HG02623 (cell line): ENCODE data around the gene UPK3BL2.
"Not testable (repeated sequence)": the region's sequence is repeated elsewhere in the genome, so short reads cannot be mapped to it uniquely, and the experiment has no call there.

Source experiments
- ATAC-seq: cut with Tn5 transposase; IDR thresholded peaks from one replicate; pipeline ENCODE4 v1.9.1; 2021; ENCODE audit warnings: moderate library complexity; ENCODE audit not compliant: unreplicated experiment

Gene UPK3BL2

DNA sequence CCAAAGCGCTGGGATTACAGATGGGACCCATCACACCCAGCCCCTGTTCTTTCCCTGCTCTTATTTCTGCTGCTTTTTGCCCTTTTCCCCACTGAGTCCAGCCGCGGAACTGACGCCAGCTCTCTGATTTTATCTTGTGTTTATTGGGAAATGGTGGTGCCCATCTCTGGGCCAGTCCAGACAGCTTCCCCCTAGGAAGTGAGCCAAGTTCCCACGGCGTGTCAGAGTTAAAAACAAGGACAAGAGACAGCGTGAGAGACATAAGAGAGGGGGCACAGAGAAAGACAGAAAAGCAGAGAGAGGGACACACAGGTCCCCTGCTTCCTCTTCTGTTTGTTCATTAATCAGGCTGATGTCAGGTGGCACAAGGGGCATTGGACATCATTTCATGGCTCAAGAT, 11.9 kb downstream of the UPK3BL2 start:
- ATAC-seq: not testable (repeated sequence)

DNA sequence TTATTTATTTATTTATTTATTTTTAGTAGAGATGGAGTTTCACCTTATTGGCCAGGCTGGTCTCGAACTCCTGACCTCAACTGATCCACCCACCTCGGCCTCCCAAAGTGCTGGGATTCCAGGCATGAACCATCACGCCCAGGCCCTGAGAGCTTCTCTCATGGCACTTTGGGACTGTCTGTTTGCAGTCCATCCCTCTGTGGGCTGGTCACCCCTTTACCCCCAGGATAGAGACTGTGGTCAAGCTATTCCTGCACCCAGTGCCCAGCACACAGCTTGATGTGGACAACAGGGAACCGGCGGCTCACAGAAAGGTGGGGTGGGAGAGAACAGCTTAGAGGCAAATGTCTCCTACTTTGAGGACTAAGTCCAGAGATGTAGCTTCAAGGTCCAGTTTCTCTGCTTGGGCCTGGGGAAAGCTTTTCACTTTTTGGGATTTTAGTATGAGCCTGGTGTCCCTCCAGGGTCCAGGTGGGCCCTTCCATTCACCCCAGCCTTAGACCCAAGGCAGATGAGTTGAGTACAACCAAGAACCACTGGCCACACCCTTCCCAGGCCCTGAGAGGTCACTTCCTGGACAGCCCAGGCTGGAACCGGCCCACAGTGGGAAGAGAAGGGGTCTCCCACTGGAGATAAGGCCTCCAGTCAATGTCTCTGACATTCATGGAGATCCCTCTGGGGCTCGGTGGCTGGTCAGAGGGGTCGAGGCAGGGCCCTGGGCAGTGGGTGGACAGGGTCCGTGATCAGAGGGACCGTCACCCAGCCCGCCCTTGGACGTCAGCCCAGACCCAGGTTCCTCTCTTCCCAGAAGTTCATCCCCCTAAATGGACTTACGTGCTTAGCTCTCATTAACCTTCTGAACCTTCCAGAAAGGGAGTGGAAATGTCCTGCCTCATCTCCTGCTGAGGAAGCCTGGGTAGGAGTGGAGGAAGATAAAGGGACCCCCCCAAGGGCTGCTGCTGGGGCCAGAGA, 15.4 kb downstream of the UPK3BL2 start:
- ATAC-seq: not testable (repeated sequence)

DNA sequence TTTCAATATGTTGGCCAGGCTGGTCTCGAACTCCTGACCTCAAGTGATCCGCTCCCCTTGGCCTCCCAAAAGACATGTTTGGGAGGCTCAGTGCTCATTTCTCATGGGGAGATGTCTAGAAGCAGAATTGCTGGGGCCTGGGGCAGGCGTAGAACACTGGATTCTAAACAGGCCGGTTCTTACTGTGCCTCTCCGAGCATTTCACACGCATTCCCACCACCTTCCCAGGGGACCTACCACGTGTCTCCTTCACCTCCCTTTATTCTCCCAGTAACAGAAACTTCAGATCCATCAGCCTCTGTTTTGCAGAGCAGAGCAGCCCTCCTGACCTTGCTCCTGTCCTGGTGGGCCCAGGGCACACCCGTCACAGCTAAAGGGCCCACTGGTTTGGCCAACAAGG, 16.3 kb downstream of the UPK3BL2 start:
- ATAC-seq: not testable (repeated sequence)

DNA sequence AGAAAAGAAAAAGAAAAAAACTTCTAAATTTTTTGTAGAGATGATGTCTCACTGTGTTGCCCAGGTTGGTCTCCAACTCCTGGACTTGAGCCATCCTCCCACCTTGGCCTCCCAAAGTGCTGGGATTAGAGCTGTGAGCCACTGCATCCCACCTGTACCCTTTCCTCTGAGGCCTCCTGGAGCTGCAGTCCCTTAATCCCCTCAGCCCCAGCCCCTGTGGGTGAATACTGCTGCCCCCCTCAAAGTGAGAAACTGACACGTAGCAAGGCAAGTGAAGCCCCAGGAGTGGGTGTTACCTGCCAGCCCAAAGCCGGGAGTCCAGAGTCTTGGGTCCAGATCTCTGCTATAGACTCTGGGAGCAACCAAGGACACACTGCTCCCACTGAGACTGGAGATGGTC, 18.7 kb downstream of the UPK3BL2 start:
- not testable (repeated sequence) for ATAC-seq

DNA sequence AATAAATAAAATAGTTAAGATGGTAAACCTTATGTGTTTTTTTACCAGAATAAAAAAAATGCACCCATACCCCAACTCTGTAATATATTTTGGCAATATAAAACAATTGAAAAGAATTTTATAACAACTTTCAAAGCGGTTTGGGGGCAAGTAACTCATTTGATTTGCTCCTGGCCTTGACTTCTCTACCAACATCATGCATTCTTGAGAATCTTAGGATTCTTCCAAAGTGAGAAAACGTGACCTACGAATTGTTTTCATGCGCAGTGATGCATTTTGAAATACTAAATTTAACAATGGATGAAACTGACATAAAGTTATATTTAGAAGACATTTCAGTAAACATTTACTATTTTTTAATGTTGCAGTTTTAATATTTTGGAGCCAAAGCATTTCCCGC, 22.7 kb downstream of the UPK3BL2 start:
- ATAC-seq: not testable (repeated sequence)

DNA sequence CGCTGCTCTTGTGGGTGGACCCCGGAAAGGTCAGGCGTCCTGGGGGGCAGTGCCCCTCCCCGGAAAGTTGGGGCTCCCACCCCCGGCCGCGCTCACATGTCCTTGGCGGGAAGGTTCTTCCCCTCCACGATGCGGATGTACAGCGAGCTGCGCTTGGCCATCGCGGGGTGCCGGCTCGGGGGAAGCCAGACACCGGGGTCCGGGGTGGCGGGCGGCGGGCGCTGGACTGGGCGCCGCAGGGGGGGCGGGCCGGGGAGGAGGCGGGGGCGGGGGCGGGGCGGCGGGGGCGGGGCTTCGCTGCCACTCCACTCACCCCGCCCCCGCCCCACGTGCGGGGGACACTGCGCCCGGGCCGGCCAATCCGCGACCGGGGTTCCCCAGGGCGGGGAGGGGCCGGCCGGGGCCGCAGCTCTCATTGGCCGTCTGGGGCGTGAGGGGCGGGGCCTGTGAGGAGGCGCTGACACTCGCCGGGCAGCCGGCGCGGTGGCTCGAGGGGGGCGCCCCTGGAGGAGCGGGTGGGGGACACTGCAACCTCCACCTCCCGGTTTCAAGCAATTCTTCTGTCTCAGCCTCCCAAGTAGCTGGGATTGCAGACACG, 25.8 kb downstream of the UPK3BL2 start, which contains the start of gene RASA4B:
Gene RASA4B, minus strand, starts transcription at position 228 of the 598 bp plus-strand sequence. Its CDS starts 67 bp downstream, at position 161.
- ATAC-seq: peak; percentile 74

DNA sequence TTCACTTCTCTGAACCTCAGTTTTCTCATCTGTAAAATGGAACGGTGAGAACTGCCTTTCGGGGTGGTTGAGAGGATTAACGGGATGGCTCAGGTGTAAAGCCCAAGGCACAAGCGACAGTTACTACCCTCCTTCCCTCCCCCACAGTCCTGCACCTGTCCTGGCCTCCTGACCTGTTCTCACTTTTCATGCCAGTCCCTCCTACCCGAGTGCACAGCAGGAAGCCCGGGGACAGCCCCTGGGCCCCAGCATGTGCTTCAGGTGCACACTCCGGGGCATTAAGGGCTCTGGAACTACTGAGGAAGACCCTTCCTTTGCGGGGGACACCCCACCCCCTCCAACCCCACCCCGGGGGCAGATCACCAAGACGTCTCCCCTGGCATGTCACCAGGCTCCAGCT, 26.5 kb downstream of the UPK3BL2 start:
- not testable (repeated sequence) for ATAC-seq

DNA sequence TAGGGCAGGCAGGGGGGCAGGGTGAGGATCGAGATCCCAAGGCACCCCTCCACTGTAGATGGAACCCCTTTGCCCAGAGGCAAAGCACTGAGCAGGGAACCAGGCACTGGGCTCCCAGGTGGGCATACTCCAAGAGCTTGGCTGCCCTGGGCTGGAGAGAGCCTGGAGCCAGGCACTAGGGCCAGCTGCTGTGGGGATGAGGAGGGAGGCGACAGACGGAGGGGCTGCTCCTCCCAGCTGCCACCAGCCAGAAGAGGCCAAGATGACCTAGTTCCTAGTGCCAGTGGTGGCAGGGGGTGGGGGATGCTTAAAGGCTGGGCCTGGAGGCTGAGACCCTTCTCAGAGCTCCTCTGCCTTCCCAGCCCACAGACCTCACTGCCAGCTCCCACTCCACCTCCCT, 27.6 kb downstream of the UPK3BL2 start:
- ATAC-seq: not testable (repeated sequence)

DNA sequence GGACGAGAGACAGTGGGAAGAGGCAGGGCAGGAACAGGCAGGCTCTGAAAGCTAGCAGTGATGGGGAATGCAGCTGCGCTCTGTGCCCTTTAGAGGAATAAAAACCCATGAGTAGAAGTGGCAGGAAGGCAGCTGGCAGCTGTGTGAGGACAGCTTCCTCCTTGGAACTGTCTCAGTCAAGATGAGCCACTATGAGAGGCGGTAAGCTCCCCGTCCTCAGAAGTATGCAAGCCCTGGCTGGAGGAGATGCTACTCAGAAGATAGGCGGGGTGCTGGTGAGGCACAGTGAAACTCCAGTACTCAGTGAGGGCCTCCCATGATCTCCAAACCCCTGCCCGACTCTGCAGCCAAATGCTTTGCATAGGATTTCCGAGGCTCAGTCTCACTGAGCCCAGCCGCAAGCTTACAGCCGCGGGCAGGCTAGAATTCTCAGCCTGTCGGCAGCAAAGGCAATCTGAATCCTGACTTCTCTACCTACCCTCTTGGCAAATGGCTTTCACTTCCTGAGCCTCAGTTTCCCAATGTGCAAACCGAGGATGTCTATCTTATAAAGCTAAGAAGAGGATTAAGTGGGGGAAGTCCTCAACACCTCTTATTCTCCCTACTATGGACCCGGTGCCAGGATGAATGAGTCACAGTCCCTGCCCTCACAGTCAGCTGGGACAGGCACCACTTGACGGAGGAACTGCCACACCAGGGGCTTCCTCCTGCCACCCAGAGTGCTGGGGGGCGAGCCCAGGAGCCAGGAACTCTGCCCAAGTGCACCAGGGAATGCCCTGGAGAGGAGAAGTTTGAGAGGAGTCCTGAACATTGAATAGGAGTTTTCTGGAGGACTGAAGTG, 28.4 kb downstream of the UPK3BL2 start:
- peak; percentile 63 for ATAC-seq

DNA sequence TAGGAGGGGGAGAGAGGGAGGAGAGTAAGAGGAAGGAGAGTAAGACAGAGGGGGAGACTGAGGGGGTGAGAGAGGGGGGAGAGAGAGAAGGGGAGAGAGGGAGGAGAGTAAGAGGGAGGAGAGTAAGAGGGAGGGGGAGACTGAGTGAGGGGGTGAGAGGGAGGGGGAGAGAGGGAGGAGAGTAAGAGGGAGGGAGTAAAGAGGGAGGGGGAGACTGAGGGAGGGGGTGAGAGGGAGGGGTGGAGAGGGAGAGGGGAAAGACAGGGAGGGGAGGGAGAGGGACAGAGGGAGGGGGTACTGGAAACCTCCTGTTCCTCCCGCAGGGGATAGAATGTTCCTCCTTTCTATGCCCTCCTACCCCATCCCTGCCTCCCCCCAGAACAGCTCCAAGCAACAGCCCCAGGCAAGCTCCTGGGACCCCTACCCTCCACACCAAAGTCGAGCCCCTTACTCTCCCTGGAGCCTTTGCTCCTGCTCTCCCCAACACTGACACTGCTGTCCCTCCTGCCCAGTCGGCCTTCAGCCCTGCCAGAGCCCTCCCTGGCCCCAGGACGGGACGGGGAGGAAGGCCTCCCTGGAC, 30.8 kb downstream of the UPK3BL2 start:
- ATAC-seq: not testable (repeated sequence)

DNA sequence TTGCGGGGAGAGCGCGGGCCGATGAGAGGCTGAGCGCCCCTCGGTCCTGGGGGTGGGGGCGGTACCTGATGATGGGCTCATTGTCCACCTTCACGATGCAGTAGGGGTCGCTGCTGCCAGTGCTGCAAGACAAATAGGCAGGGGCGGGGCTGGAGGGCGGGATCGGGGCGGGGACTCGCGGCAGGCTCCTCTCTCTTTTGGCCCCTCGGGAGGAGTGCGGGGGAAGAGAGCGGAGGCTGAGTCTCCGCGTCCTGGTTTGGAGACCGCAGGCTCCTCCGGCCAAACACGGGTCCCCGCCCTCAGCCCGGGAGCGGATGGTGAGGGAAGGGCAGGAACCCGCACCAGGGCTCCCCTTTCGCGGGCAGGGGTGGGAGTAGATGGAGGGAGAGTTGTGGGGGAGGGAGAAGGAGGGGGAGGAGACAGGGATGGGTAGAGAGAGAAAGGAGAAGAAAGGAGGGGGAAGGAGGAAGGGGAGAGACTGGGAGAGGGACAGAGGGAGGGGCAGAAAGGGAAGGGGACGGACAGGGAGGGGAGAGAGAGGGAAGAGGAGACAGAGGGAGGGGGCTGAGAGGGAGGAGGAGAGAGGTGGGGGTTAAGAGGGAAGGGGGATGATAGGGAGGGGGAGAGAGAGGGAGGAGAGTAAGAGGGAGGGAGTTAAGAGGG, 31.5 kb downstream of the UPK3BL2 start:
- ATAC-seq: peak; percentile 37

DNA sequence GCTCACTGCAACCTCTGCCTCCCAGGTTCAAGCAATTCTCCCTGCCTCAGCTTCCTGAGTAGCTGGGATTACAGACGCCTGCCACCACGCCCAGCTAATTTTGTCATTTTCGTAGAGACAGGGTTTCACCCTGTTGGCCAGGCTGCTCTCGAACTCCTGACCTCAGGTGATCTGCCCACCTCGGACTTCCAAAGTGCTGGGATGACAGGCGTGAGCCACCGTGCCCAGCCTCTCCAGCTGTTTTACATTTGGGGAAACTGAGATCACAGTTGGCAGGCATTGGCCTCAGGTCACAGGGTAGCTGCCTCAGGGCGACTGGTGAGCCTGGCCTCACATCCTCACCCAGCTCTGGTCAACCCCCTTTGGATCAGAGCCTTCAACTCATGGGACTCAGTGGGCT, 32.9 kb downstream of the UPK3BL2 start:
- not testable (repeated sequence) for ATAC-seq

DNA sequence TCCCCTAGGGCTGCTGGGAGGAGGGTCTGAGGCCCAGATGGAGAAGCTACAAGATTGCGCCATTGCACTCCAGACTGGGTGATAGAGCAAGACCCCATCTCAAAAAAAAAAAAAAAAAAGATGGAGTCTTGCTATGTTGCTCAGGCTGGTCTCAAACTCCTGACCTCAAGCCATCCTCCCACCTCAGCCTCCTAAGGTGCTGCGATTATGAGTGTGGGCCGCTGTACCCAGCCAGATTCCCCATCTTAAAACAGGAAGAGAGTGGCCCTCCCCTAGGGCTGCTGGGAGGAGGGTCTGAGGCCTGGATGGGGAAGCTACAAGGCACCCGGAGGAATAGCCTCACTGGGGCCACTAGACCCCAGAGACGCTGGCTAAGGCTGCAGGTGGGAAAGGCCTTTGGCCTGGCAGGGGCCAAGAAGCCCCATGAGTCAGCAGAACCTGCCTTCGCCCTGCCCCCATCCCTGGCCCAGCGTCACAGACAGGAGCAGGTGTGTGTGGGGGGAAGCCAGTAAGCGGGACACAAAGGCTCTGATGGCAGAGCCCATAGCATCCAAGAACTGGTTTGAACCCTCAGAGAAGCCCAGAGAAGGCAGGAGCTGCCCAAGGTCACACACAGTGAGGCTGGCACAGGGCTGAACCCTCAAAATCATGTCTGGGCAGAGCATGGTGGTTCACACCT, 35.9 kb downstream of the UPK3BL2 start:
- not testable (repeated sequence) for ATAC-seq

DNA sequence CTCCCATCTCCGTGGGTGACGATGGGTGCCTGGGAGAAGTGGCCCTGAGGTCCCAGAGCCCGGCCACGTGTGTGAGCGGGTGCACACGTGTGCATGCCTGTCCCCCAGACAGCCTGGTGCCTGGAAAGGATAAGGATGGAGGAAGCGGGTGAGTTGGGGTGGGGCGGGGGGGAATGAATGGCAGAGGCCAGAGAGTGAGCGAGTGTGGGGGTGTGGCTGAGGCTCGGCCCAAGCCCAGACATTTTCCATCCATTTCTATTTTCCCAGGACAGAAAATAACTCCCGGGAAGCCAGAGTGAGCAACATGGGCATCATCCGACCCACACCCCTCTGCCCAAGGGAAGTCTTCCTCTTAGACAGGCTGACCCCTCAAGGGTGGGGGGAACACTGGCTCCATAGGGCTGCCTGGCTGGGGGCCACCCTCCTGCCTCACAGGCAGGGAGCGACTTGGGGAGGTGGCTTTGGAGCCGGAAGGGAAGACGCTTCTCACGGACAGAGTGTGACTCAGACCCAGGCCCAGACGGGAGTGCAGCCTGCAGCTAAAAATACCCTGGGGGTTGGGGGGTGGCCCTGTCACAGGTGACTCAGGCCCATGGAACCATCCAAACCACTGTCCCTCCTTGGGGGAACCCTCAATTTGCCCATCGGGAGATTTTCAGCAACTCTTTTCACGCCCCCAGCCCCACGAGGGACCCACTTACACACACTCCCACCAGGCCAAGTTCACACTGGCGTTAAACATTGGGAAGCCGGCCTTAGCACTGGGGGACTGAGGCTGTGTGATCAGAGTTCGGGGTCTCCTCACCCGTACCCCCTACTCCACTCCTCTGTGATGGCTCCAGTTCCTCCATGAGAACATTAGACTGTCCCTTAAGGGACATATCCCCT, 38.0 kb downstream of the UPK3BL2 start:
- not testable (repeated sequence) for ATAC-seq

DNA sequence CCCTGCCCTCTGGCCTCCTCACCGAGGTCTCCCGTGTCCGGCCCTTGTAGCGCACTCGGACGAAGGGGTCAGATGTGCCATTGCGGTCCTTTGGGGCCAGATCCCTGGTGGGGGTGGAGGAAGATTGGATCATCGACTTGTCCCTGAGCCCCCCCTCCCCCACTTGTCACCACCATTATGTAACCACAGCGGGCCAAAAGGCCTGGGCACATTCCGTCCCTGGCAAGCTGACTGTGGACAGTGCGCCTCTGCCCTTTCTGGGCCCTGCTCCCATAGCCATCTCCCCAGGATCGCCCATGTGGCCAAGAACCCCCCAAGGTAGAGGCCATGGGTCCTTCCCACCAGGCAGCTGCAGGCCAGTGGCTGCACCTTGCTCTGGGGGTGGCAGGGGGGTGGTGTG, 40.4 kb downstream of the UPK3BL2 start:
- not testable (repeated sequence) for ATAC-seq

DNA sequence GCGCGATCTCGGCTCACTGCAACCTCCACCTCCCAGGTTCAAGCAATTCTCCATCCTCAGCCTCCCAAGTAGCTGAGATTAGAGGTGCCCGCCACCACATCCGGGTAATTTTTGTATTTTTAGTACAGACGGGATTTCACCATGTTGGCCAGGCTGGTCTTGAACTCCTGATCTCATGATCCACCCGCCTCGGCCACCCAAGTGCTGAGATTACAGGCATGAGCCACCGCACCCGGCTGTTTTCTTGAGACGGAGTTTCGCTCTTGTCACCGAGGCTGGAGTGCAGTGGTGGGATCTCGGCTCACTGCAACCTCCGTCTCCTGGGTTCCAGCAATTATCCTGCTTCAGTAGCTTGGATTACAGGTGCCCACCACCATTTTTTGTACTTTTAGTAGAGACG, 45.2 kb downstream of the UPK3BL2 start:
- not testable (repeated sequence) for ATAC-seq

DNA sequence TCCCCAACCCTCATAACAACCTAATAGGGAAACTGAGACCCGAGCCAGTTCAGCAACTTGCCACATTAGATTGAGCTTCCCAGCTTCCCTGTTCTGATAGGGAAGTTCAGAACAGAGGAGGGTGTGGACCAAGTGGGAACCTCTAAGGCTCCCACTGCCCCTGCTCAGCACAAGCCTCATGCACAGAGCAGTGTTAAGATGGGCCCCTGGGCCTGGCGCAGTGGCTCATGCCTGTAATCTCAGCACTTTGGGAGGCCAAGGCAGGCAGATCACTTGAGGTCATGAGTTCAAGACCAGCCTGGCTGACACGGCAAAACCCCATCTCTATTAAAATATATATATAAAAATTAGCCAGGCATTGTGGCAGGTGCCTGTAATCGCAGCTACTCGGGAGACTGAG, 46.2 kb downstream of the UPK3BL2 start:
- ATAC-seq: not testable (repeated sequence)

DNA sequence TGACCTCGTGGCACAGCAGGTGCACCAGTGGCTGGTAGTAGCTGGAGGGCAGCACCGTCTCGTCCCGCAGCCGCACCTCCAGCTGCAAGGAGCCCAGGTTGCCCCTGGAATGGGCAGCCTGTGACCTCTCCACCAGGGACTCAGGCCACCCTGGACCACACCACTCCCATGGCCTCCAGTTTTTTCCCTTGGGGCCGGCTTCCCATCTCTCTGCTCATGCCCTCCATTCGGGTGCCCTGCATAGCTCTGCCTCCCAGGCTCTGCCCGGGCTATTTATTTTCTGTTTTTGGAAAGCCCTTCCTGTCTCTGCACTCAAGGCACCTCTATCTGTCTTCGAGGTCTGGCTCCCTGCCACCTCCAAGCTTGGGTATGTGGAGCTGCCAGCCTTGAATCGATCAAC, 46.6 kb downstream of the UPK3BL2 start:
- not testable (repeated sequence) for ATAC-seq
